Choroid plexus epithelial cell (primary cell): Measurements from ENCODE around the gene PRR15L.

Source experiments
- DNase-seq: peaks from one replicate; pipeline ENCODE4 v3.0.0-alpha.2; 2010; ENCODE audit warnings: low read depth
- H3K4me3 ChIP-seq: 2 replicates; pipeline ENCODE4 v1.5.1; 2011; ENCODE audit warnings: low read depth, mild to moderate bottlenecking, control low read depth, low read length, moderate library complexity
- TF ChIP-seq, protein P1 (sequence below): conservative IDR thresholded peaks from 2 replicates; pipeline ENCODE4 v1.5.1; 2011; ENCODE audit warnings: low read depth, mild to moderate bottlenecking, control low read depth, inconsistent platforms, low read length, moderate library complexity

PRR15L gene

DNA sequence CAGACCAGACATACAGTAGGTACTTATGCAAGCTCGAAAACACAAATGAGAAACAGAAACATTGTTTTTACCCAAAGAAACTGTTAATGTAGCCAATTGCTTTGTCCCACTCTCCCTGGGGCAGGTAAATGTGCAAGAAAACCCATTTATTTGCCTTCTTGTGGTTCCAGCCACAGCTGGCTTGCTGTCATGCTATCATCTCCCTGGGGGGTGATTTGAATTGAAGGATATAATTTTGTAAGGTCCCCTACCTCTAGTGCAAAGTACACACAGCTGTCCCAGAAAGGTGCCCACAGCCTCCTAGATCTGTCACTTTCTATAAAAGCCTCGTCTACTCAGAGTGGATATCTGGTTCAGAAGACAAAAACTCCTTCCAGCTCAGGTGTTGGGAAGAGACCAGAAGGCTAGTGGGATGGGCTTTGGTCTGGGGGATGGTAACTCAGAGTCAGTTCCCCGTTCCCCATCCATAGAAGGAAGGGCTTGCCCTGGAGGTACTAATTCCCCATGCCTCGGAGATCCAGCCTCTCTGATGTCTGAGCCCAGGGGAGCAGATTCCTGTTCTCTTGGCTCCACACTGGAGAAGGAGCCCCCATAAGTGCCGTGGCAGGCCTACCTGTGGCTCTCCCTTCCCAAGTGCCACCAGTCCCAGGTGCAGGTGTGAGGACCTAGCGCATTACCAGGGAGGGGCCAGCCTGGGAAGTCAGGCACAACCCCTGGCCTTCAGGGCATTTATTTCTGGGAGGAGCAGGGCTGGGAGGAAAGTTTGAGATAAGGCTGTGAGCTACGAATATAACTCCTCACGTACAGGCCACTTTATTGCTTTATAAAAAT lies 2.4 kb upstream of the PRR15L start:
- no peak overlapping the region for H3K4me3 ChIP-seq
- DNase-seq: no peak
- TF ChIP-seq, protein P1, sequence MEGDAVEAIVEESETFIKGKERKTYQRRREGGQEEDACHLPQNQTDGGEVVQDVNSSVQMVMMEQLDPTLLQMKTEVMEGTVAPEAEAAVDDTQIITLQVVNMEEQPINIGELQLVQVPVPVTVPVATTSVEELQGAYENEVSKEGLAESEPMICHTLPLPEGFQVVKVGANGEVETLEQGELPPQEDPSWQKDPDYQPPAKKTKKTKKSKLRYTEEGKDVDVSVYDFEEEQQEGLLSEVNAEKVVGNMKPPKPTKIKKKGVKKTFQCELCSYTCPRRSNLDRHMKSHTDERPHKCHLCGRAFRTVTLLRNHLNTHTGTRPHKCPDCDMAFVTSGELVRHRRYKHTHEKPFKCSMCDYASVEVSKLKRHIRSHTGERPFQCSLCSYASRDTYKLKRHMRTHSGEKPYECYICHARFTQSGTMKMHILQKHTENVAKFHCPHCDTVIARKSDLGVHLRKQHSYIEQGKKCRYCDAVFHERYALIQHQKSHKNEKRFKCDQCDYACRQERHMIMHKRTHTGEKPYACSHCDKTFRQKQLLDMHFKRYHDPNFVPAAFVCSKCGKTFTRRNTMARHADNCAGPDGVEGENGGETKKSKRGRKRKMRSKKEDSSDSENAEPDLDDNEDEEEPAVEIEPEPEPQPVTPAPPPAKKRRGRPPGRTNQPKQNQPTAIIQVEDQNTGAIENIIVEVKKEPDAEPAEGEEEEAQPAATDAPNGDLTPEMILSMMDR: no peak

DNA sequence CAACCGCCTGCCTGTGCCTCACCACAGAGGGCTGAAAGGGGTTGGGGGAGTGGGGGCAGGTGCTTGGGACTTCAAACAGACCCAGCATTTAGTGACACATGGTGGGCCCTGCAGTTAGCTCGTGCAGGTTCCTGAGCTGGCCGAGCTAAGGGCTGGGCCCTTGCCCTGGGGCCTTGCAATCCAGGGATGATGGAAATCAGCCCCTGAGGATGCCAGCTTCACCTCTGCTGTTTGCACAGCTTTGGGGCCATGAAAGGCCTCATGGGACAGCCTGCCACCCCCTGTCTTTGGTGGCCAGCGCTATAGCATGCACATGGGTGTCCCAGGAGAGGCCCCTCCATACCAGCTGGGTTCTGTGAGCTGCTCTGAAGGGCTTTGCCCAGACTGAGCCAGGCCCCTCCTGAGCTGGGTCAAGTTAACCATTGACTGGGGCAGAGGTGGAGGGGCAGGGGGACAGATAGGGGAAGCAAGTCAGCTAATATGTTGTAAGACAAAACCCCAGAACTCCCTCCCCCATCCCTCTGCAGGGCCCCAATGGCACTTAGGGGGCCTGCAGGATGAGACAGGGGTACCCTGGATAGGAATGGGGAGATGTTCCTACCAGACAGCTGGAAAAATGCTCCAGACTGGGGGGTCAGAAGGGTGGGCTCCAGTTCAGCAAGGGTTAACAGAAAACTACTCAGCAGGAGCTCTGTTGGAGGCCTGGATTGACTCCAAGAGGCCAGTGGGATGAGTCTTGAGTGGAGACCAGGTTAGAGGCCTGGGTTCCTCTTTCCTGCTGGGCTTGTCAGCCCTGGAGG lies 692 bp downstream of the PRR15L start:
- H3K4me3 ChIP-seq: no peak overlapping the region
- peak; percentile 50 for DNase-seq
- TF ChIP-seq, protein P1: no peak

DNA sequence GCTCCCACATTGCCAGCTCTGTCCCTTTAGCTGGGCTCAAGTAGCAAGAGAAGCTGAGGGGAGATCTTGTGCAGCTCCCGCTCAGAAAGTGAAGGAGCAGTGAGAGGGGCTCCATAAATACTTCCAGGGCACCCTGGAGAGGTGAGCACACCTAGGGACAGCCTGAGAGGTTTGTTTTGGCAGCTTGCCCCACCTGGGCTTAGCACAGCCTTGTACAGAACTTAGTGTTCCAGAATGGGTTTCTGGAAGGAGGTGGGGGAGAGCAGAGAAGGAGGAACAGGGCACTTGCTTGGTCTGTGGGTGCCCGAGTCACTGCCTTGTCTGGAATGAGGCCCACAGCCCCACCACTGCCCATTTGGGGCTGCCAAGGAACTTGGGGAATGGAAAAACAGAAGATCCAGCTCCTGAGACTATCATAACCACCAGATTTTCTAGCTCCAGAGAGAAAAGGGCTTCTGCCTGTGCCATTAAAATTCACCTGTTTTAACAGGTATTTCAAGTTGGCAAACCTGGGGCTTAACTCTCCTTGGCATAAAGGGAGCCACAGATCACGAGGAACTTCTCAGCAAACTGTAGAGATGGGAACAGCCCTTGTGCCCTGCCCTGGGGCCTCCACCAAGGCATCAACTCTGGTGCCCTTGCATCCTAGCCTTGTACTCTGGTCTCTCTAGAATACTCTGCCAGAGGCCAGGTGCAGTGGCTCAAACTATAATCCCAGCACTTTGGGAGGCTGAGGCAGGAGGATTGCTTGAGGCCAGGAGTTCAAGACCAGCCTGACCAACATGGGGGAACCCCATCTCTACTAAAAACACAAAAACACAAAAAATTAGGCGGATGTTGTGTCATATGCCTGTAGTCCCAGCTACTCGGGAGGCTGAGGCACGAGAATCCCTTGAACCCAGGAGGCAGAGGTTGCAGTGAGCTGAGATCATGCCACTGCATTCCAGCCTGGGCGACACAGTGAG lies 1.9 kb downstream of the PRR15L start:
- DNase-seq: peak; percentile 34

DNA sequence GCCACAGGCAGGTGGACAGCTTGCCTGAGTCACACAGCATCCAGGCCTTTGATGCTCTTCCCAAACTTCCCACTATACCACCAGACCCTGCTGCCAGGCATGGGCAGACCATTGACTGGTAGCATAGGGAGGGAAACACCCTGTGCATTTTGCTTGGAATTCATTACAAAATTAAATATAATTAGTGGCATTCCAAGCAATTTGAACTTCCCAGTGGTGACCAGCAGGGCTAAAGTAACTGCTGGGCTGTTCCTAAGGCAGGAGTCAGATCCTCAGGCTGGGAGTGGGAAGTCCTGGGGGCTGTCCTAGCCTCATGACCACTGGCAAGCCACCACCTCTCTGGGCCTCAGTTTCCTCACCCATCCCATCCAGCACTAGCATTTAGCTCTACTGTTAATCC lies 3.8 kb downstream of the PRR15L start:
- DNase-seq: peak; percentile 12
- TF ChIP-seq, protein P1: peak; percentile 31
- H3K4me3 ChIP-seq: no peak overlapping the region

More for the DNA sequence above, 1.9 kb downstream of the PRR15L start:
- no peak overlapping the region for H3K4me3 ChIP-seq
- TF ChIP-seq, protein P1: no peak

DNA sequence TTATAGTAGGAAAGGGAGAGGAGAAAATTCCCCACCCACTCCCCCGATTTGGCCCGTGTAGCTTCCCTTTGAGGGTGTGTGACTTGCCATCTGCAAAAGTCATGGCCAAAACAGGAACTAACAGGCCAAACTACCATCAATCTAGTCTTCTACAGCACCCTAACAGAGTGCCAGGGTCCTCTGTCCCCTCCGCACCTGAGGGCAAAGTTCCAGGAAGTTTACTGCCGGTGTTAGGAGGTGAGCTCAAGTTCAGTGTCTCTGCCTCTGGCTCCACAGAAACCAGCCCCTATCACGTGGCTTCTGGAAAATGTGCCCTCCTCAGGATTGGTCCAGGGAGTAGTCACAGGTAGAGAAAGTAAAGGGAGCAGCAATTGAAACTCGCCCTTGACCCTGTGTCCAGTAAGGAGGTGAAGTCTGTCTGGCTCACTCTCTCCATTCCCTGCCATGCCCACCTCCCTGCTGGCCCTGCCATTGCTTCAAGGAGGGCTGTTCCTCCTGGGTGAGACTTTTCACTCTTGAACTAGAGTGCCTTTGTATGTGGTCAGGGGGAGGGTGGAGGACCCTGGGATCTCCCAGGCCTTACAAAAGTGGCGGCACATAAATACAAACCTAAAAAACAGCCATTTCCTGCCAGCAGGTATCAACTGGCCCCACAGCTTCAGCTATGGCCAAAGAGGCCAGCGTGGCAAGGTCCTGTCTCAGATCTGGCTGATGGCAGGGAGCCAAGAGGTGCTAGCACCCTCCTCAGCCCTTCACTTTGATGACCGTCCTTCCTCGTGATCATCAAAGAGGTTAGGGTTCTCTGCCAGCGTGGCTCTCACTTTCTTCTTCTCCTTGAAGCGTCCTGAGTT lies 5.3 kb downstream of the PRR15L start:
- DNase-seq: no peak
- no peak overlapping the region for H3K4me3 ChIP-seq
- TF ChIP-seq, protein P1: no peak

DNA sequence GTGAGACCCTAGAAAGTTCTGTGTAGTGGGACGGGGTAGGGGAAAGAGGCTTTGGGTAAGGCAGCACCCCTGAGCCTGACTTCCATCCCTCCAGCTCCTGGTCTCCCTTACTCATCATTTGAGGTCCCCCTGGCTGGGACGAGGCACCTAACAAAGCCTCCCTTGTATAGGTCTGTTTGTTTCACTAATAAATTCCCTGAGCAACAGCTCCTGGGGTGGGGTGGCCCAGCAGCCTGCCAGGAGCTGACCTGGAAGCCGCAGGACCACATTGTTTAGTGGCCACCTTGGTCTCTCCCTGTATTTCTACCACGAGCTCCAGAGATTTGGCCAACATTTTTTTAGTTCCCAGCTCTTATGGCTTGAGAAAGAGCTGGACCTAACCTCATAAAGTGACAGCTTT lies 7.2 kb downstream of the PRR15L start:
- H3K4me3 ChIP-seq: no peak overlapping the region
- DNase-seq: no peak
- TF ChIP-seq, protein P1: no peak
